ENCODE measurements around the gene SNRPD2.

- TF ChIP-seq CTCF (IDR thresholded peaks at IDR 0.05; ENCODE audit: borderline replicate concordance, extremely low read depth, low read length, poor library complexity, severe bottlenecking) (no peak), EZH2 (IDR thresholded peaks at IDR 0.05; ENCODE audit: borderline replicate concordance, low read depth, low read length, severe bottlenecking) (no peak)
Measured at GRCh38 chr19:45739498-45740439, 48.0 kb upstream of the SNRPD2 start.

Data from DND-41 (cell line).